Fibroblast of lung (primary cell): ENCODE data around the gene NCAPD2.

Source experiments
- EZH2 ChIP-seq: IDR thresholded peaks from 2 replicates; pipeline ENCODE4 v1.5.1; 2012; ENCODE audit warnings: low read length, control low read depth, mild to moderate bottlenecking; ENCODE audit errors: missing control alignments
- TF ChIP-seq, protein P1 (sequence below), 2 donors: IDR thresholded peaks in 1 of 2; conservative IDR thresholded peaks in 1 of 2; 1 replicate in 1 of 2; 2 replicates in 1 of 2; pipeline ENCODE4 v1.5.1; 2011 to 2012; ENCODE audit warnings: low read length in 2 of 2, control low read depth in 1 of 2, inconsistent platforms in 1 of 2, low read depth in 1 of 2, mild to moderate bottlenecking in 1 of 2

DNA sequence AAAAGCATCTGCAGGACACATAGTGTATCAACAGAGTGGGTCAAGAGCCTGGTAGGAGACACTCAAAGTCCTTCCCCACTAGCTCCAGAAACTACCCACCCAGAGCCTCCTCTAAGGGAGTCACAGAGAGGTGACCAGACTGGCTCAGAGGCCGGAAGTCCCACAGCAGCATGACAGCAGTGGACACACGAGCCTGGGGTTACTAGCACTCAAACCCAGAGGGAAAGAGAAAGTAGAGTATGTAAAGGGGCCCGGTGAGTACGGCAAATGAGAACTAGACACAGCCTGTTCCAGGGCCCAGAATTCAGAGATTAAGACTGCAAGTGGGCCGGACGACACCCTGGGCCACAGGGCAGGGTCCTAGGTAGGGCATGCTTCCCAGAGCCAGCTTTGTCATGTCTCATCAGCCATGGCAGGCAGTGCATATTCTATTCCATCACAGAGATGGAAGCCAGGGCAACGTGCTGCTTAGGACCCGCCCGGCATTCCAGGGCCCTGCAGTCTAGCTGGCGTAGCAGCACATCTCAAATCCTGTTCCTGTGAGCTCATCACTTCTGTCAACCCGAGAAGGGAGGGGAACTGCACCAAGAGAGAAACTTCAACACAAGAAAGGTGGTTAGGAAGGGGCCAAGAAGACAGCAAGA, 57.7 kb downstream of the NCAPD2 start:
- TF ChIP-seq, protein P1, sequence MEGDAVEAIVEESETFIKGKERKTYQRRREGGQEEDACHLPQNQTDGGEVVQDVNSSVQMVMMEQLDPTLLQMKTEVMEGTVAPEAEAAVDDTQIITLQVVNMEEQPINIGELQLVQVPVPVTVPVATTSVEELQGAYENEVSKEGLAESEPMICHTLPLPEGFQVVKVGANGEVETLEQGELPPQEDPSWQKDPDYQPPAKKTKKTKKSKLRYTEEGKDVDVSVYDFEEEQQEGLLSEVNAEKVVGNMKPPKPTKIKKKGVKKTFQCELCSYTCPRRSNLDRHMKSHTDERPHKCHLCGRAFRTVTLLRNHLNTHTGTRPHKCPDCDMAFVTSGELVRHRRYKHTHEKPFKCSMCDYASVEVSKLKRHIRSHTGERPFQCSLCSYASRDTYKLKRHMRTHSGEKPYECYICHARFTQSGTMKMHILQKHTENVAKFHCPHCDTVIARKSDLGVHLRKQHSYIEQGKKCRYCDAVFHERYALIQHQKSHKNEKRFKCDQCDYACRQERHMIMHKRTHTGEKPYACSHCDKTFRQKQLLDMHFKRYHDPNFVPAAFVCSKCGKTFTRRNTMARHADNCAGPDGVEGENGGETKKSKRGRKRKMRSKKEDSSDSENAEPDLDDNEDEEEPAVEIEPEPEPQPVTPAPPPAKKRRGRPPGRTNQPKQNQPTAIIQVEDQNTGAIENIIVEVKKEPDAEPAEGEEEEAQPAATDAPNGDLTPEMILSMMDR (conservative IDR thresholded peaks at IDR 0.05 in 1 of 2, IDR thresholded peaks at IDR 0.05 in 1 of 2; ENCODE audit: low read depth in 1 of 2, low read length in 2 of 2): no peak
- TF ChIP-seq EZH2: no peak
